ENCODE measurements around the gene ATXN1.

The ATXN1 gene

DNA sequence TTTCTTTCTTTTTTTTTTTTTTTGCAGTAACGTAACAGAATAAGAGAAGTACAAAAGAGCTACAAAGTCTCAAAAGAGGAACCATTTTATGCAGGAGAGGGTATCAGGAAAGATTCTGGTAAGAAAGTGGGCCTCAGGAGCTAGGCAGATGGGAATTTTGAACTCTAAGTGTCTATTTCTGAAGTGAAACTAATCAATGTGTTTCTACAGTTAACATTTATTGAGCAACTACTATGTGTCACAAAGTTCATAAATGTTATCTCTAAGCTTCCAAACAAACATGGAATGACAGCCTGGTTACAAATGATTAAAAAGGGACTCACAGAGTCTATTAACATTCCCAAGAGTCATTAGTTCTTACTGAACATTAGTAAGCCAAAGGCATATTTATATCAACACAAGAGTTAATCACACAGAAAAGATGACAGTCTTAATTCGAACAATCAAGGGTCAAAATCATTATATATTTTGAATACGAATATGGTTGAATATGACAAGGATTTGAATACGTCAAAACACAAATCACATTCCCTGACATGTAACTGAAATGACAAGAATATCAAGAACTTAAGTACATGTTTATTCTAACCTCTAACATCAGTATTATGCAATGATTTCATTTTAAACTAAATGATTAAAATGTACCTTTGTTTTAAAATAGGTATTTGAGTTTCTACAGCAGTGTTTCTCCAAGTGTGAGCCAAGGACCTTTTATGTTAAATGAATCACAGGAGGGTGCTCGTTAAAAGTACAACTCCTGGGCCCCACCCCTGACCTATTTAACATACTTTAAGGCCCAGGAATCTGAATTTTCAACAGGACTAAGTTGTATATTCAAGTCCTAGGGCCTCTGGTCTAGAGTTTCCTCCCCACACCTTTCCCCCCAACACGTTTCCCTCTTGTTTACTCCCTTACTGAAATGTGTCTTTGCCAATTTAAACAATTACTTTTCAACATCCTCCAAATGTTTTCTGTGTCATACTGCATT is 89.7 kb downstream of the ATXN1 start:
- TF ChIP-seq Cebpa-rat (IDR thresholded peaks at IDR 0.05): no peak
- Histone ChIP-seq H3K9ac (no peak overlapping the region), H3K36me3 (no peaks in the 10 kb centered on the region), H4K20me1 (no peaks in the 10 kb centered on the region), H3K4me3 (no peak overlapping the region), H3K9me3 (no peaks in the 10 kb centered on the region), H3K4me2 (no peak overlapping the region), H3K27ac (no peak overlapping the region), H3K4me1 (peaks cover 13% of the 10 kb centered on the region), H3K27me3 (no peaks in the 10 kb centered on the region)

DNA sequence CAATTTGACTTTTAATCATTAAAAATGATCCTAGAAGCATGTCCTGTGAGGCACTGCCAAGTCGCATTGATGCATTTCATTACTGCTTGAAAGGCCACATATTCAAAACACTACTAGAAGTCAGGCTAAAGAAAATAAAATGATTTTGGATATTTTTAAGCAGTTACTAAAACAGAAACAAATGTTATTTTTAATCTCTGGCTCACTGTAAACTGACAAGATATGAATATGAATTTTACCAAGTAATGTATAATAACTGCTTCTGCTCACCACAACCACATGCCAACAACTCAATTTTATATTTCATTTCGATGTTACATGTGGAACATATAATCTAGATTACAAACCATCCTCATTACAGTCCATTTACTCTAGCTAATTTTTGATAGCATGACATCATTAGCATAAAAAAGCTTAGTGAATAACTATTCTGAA is 90.6 kb downstream of the ATXN1 start:
- Histone ChIP-seq H3K4me3 (no peak overlapping the region), H3K27me3 (no peaks in the 10 kb centered on the region), H3K4me2 (no peak overlapping the region), H3K4me1 (peaks cover 13% of the 10 kb centered on the region), H3K9ac (no peak overlapping the region), H3K36me3 (no peaks in the 10 kb centered on the region), H4K20me1 (no peaks in the 10 kb centered on the region), H3K27ac (no peak overlapping the region), H3K9me3 (no peaks in the 10 kb centered on the region)
- no peak for TF ChIP-seq Cebpa-rat (IDR thresholded peaks at IDR 0.05)

DNA sequence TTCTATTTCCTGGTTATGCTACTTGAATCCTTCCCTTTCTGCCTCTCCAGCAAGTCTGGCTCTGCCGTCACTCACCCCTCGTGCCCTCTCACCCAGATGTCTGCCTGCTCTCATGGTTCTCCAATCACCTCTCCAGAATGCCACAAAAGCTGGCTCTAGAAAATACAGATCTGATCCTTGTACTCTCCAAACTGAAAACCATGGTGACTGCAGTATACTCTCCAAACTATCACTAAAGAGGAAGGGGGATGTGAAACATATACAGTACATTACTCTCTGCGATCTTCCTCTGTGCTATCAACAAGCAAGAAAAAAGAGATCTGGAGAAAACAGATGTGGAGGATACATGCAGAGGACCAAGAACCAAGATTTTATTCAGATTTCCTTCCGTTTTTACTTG is 91.1 kb downstream of the ATXN1 start:
- no peak for TF ChIP-seq Cebpa-rat (IDR thresholded peaks at IDR 0.05)
- Histone ChIP-seq H3K36me3 (no peaks in the 10 kb centered on the region), H3K4me1 (peaks cover 13% of the 10 kb centered on the region), H3K4me2 (peak overlapping the region; percentile 10; the same call in 1 of the 2 replicates), H3K9me3 (no peaks in the 10 kb centered on the region), H3K4me3 (no peak overlapping the region), H3K9ac (no peak overlapping the region), H4K20me1 (no peaks in the 10 kb centered on the region), H3K27me3 (no peaks in the 10 kb centered on the region), H3K27ac (no peak overlapping the region)

DNA sequence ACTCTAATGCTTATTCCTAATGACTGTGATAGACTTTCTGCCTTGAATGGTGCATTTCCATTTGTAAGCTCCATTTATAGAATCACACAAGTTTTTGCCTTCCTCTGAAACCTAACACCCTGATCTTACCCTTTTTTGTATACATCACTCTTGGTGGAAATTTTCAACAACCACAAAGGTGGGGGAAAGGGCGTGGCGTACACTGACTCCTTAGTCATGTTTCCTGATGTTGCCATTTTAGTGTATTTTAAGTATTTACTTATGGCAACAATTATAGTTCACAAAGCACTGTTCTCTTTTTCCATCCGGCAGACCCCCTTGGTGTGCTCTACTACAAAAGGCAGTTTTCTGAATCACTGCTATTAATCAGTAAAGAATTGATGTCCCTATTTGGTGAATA is 92.0 kb downstream of the ATXN1 start:
- Histone ChIP-seq H3K27me3 (no peaks in the 10 kb centered on the region), H4K20me1 (no peaks in the 10 kb centered on the region), H3K9me3 (no peaks in the 10 kb centered on the region), H3K9ac (no peak overlapping the region), H3K4me2 (peak overlapping the region; percentile 10; the same call in 1 of the 2 replicates), H3K4me3 (no peak overlapping the region), H3K4me1 (peaks cover 13% of the 10 kb centered on the region), H3K36me3 (no peaks in the 10 kb centered on the region), H3K27ac (no peak overlapping the region)
- no peak for TF ChIP-seq Cebpa-rat (IDR thresholded peaks at IDR 0.05)

DNA sequence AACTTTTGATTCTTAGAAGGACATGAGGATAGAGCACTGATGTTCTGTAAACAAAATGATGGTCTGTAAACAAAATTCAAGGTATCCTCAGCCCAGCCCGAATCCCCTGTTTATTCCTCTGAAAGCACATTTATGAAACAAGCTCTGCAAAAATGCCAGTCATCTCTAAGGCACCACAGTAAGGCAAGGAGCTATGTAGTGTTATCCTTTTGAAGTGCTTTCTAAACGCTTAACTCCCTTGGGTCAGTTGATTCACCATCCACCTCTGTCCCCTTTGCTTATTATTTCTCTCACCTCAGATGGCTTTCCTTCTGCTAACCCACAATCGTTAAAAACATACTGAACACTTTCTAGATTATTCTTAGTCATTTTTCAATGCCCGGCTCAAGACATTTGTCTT is 93.8 kb downstream of the ATXN1 start:
- Histone ChIP-seq H3K4me3 (no peak overlapping the region), H3K36me3 (no peaks in the 10 kb centered on the region), H3K27me3 (no peaks in the 10 kb centered on the region), H3K4me2 (no peak overlapping the region), H3K4me1 (peaks cover 13% of the 10 kb centered on the region), H3K9me3 (no peaks in the 10 kb centered on the region), H3K27ac (no peak overlapping the region), H3K9ac (no peak overlapping the region), H4K20me1 (no peaks in the 10 kb centered on the region)
- TF ChIP-seq Cebpa-rat (IDR thresholded peaks at IDR 0.05): no peak

DNA sequence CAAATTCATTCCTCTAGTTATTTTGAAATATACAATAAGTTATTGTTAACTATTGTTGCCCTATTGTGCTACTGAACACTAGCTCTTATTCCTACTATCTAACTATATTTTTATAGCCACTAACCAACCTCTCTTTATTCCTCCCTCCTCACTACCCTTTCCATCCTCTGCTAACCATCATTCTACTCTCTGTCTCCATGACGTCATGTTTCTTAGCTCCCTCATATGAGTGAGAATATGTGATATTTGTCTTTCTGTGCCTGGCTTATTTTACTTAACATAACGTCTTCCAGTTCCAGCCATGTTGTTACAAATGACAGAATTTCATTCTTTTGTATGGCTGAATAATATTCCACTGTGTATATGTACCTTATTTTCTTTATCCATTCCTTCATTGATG is 95.3 kb downstream of the ATXN1 start:
- no peak for TF ChIP-seq Cebpa-rat (IDR thresholded peaks at IDR 0.05)
- Histone ChIP-seq H3K4me2 (no peak overlapping the region), H3K9me3 (peaks cover 9% of the 10 kb centered on the region), H3K36me3 (no peaks in the 10 kb centered on the region), H4K20me1 (no peaks in the 10 kb centered on the region), H3K4me3 (no peak overlapping the region), H3K27me3 (no peaks in the 10 kb centered on the region), H3K4me1 (peaks cover 13% of the 10 kb centered on the region), H3K9ac (no peak overlapping the region), H3K27ac (no peak overlapping the region)

DNA sequence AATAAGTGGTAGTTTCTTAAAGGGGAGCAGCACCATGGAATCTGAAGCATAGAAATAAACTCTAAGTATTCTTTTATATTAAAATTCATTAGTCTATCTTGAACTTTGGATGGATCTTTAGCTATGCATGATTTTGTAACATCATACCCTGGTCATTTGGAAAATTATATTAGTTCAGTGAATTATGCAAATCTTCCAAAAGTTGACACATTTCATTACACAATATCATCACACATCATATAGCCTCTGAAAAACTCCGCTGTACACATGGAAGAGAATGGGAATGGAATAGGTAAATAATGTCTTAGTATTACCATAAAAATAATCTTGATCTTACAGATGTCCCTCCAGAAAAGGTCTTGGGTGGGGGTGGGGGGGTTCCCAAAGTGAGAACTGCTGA is 96.1 kb downstream of the ATXN1 start:
- Histone ChIP-seq H3K9ac (no peak overlapping the region), H3K4me1 (peaks cover 12% of the 10 kb centered on the region), H3K9me3 (peaks cover 9% of the 10 kb centered on the region), H3K4me3 (no peak overlapping the region), H4K20me1 (no peaks in the 10 kb centered on the region), H3K4me2 (no peak overlapping the region), H3K27me3 (no peaks in the 10 kb centered on the region), H3K27ac (no peak overlapping the region), H3K36me3 (no peaks in the 10 kb centered on the region)
- TF ChIP-seq Cebpa-rat (IDR thresholded peaks at IDR 0.05): no peak

DNA sequence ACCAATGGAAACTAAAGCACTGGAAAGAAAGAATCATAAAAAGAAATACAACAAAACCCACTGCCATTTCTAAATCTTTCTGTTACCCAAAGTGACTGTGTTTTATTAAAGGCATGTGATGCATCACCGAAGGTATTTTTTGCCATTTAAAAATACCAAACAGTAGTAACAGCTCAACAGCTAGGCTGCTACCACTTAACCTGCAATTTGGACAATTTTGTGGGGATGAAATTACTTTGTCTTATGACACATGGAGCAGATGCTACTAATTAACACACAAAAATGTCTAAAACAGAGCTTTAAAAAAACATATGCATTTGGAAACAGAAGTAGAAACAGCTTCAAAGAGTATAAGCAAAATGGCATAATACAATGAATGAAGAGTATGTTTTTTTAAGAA is 97.4 kb downstream of the ATXN1 start:
- no peak for TF ChIP-seq Cebpa-rat (IDR thresholded peaks at IDR 0.05)
- H3K9me3 ChIP-seq: peaks cover 9% of the 10 kb centered on the region
- H3K4me1 ChIP-seq: no peaks in the 10 kb centered on the region
- no peaks in the 10 kb centered on the region for H3K36me3 ChIP-seq
- H3K27me3 ChIP-seq: no peaks in the 10 kb centered on the region
- H3K4me3 ChIP-seq: no peak overlapping the region
- H3K9ac ChIP-seq: no peak overlapping the region
- H3K27ac ChIP-seq: no peak overlapping the region
- H3K4me2 ChIP-seq: no peak overlapping the region
- no peaks in the 10 kb centered on the region for H4K20me1 ChIP-seq

DNA sequence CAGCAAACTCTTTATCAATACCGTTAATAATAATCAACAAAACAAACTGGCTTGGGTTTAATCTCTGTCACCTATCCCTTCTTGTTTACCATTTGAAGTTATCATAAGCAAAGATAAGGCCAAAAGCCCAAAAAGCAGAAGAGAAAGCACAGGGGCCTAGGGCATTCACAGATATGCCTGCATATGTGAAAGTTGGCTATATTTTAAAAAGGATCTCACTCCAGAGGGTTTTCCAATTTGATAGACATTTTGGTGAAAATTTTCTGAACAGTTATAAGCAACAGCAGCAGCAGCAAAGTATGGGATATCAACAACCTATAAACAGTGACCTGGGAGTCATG is 101.1 kb downstream of the ATXN1 start:
- Histone ChIP-seq H4K20me1 (no peaks in the 10 kb centered on the region), H3K9me3 (peaks cover 9% of the 10 kb centered on the region)
- no peak for TF ChIP-seq Cebpa-rat (IDR thresholded peaks at IDR 0.05)

DNA sequence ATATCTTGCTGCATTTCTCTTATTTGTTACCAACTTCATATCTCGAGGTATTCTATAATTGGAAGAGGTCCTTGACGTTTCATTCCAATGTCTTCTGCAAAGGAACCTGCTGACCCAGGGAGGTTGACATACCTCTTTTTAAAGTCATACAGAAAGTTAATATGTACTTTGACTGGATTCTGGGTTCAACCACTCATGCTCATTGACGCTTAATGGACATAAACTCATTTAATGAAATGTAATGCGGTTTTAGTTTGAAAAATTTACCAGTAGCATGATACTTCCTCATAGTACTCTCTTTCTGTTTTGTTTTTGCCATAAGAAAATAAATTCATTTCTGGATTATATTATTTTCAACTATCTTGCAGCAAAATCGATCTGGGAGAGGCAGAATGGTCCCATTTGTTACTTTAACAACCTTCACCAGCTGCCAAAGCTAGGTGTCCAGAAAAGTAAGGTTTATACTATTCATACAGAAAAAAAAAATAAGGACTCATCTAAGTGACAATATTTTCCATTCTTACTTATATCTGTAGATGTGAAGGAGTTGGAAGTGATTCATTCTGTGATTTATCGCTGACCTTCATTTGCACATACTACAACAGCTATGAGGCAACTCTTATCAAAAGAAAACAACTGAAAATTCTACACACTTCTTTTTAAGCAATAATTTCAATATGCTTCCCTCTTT is 101.6 kb downstream of the ATXN1 start:
- H3K27me3 ChIP-seq: no peaks in the 10 kb centered on the region
- no peaks in the 10 kb centered on the region for H3K4me1 ChIP-seq
- no peak overlapping the region for H3K4me3 ChIP-seq
- no peaks in the 10 kb centered on the region for H4K20me1 ChIP-seq
- H3K9ac ChIP-seq: no peak overlapping the region
- peaks cover 9% of the 10 kb centered on the region for H3K9me3 ChIP-seq
- TF ChIP-seq Cebpa-rat (IDR thresholded peaks at IDR 0.05): no peak
- no peaks in the 10 kb centered on the region for H3K36me3 ChIP-seq
- H3K4me2 ChIP-seq: no peak overlapping the region
- no peak overlapping the region for H3K27ac ChIP-seq

More for the DNA sequence above, 101.1 kb downstream of the ATXN1 start:
- H3K4me1 ChIP-seq: no peaks in the 10 kb centered on the region
- H3K36me3 ChIP-seq: no peaks in the 10 kb centered on the region
- H3K27me3 ChIP-seq: no peaks in the 10 kb centered on the region
- no peak overlapping the region for H3K4me3 ChIP-seq
- no peak overlapping the region for H3K9ac ChIP-seq
- no peak overlapping the region for H3K4me2 ChIP-seq
- H3K27ac ChIP-seq: no peak overlapping the region

Data from BLaER1 (cell line).